K562 (cell line): Measurements from ENCODE around the gene USPL1. TPM values are rescaled to one million over a fixed set of nuclear protein-coding genes. Genes with fewer than 3 reads are reported as not detected.

Experiments
- ATAC-seq: fragments of 200-7000 bp; cut with Tn5 transposase; 3 replicates; pipeline ENCODE4 v1.9.1; 2020; ENCODE audit warnings: moderate library complexity
- BruUV-seq: library from RNA; stranded (reverse); fragments of 400-500 nt; replicated peaks from 2 replicates; lab custom pipeline; 2021; lab: Mats Ljungman, UMichigan
- CTCF ChIA-PET: fragments of 300-600 bp; formaldehyde crosslinking; extraction: SDS; loops from one replicate; lab custom pipeline; 2021; ENCODE audit warnings: low intra/inter-chr PET ratio; lab: Yijun Ruan, JAX
- POLR2A ChIA-PET: fragments of 300-600, 350-650 bp; sonication (Branson Sonifier 250); formaldehyde crosslinking; extraction: SDS; loops from one replicate; lab custom pipeline; 2021; ENCODE audit warnings: antibody characterized with exemption, inconsistent platforms; lab: Yijun Ruan, JAX
- DNase-seq, 4 experiments: peaks; one replicate each; pipeline versions ENCODE4 v3.0.0 to v3.0.0-alpha.2; 2011 to 2018; ENCODE audit warnings: low spot score in 3 of 4, mixed read lengths in 3 of 4; ENCODE audit errors: extremely low read depth in 1 of 4
- FAIRE-seq: peaks from 2 replicates; lab custom pipeline; 2011; peaks lifted over from hg19 to GRCh38; lab: Jason Lieb, UNC
- H2AFZ ChIP-seq: 2 replicates; pipeline ENCODE4 v1.6.0; 2011; ENCODE audit warnings: low read depth, low read length, control low read depth, inconsistent platforms
- H3K27ac ChIP-seq: fragments of 200-600 bp; 3 replicates; pipeline ENCODE4 v1.8.0; 2011; ENCODE audit warnings: low read depth, mild to moderate bottlenecking, control low read depth, inconsistent platforms, low read length, moderate library complexity, mixed read lengths; ENCODE audit errors: extremely low read depth
- H3K27me3 ChIP-seq, 2 experiments: fragments of 300-600 bp in 1 of 2; 2 replicates in 1 of 2; 3 replicates in 1 of 2; pipeline versions ENCODE4 v1.6.0 to v1.8.0; 2011; ENCODE audit warnings: inconsistent platforms in 2 of 2, low read length in 2 of 2, mild to moderate bottlenecking in 1 of 2, mixed read lengths in 1 of 2, moderate library complexity in 1 of 2; ENCODE audit not compliant: control insufficient read depth in 2 of 2, insufficient read depth in 2 of 2
- H3K36me3 ChIP-seq: fragments of 300-600 bp; 3 replicates; pipeline ENCODE4 v1.8.0; 2011; ENCODE audit warnings: mild to moderate bottlenecking, low read length, inconsistent platforms; ENCODE audit not compliant: control insufficient read depth, insufficient read depth
- H3K4me1 ChIP-seq, 2 experiments: fragments of 200-600 bp in 1 of 2; replicated peaks in 1 of 2; 2 replicates in 1 of 2; 3 replicates in 1 of 2; pipeline versions ENCODE4 v1.5.1 to v1.8.0; 2011; ENCODE audit warnings: inconsistent platforms in 2 of 2, low read length in 2 of 2, mild to moderate bottlenecking in 1 of 2, mixed read lengths in 1 of 2, moderate library complexity in 1 of 2; ENCODE audit not compliant: control insufficient read depth in 2 of 2, insufficient read depth in 2 of 2
- H3K4me2 ChIP-seq: 2 replicates; pipeline ENCODE4 v1.6.1; 2011; ENCODE audit warnings: low read length, control low read depth, inconsistent platforms, mixed read lengths; ENCODE audit not compliant: insufficient read depth
- H3K4me3 ChIP-seq: fragments of 200-600 bp; sonication (generic), shearing (Covaris generic); 2 replicates; pipeline ENCODE4 v1.5.1; 2016; ENCODE audit warnings: control low read depth, inconsistent platforms
- H3K79me2 ChIP-seq: fragments of 200-600 bp; 3 replicates; pipeline ENCODE4 v1.8.0; 2011; ENCODE audit warnings: low read length, inconsistent platforms; ENCODE audit not compliant: control insufficient read depth, insufficient read depth
- H3K9ac ChIP-seq, 2 experiments: 2 replicates each; pipeline versions ENCODE4 v1.6.0 to v1.6.1; 2011; ENCODE audit warnings: low read depth in 2 of 2, low read length in 2 of 2, control low read depth in 1 of 2, inconsistent platforms in 1 of 2, mild to moderate bottlenecking in 1 of 2, mixed read lengths in 1 of 2; ENCODE audit not compliant: insufficient read depth in 1 of 2
- H3K9me1 ChIP-seq: one replicate; pipeline ENCODE4 v1.6.0; 2011; ENCODE audit warnings: inconsistent platforms, mild to moderate bottlenecking, low read length, moderate library complexity; ENCODE audit not compliant: control insufficient read depth, insufficient read depth
- H3K9me3 ChIP-seq: replicated peaks from 2 replicates; pipeline ENCODE4 v1.5.1; 2011; ENCODE audit warnings: low read depth, low read length, inconsistent platforms; ENCODE audit not compliant: control insufficient read depth, insufficient read depth
- H4K20me1 ChIP-seq: replicated peaks from 2 replicates; pipeline ENCODE4 v1.6.1; 2011; ENCODE audit warnings: low read length, inconsistent platforms, mixed read lengths; ENCODE audit not compliant: control insufficient read depth, insufficient read depth
- ATF1 ChIP-seq, 2 experiments: fragments of 450-650 bp in 1 of 2; IDR thresholded peaks; 2 replicates each; pipeline ENCODE4 v1.6.1; 2016; ENCODE audit warnings: missing compliant biosample characterization in 1 of 2, missing genetic modification characterization in 1 of 2
- E2F1 ChIP-seq: sonication (generic); formaldehyde crosslinking; IDR thresholded peaks from 2 replicates; pipeline ENCODE4 v1.8.1; 2023; ENCODE audit warnings: mild to moderate bottlenecking, missing genetic modification reagents, moderate library complexity
- MEF2D ChIP-seq: conservative IDR thresholded peaks from 2 replicates; pipeline ENCODE4 v1.6.1; 2016; ENCODE audit warnings: low read depth, missing genetic modification characterization, missing compliant biosample characterization
- MYC ChIP-seq, 2 experiments: fragments of 250-450 bp in 1 of 2; sonication (Bioruptor Pico) in 1 of 2; IDR thresholded peaks; 2 replicates each; pipeline versions ENCODE4 v1.5.1 to v1.6.1; 2012 to 2021; ENCODE audit warnings: low read depth in 2 of 2, borderline replicate concordance in 1 of 2, improper control_type of control experiment in 1 of 2, low read length in 1 of 2, mild to moderate bottlenecking in 1 of 2, moderate library complexity in 1 of 2
- NFATC3 ChIP-seq: fragments of 450-650 bp; IDR thresholded peaks from 2 replicates; pipeline ENCODE4 v1.6.1; 2017; ENCODE audit warnings: mild to moderate bottlenecking
- STAT5A ChIP-seq: IDR thresholded peaks from 2 replicates; pipeline ENCODE4 v1.6.1; 2012; ENCODE audit warnings: low read length, inconsistent platforms, borderline replicate concordance
- THRB ChIP-seq: fragments of 450-650 bp; formaldehyde crosslinking; conservative IDR thresholded peaks from 2 replicates; pipeline ENCODE4 v1.4.0; 2022; ENCODE audit warnings: mild to moderate bottlenecking, missing genetic modification characterization
- WGBS: fragments of 100-300 bp; shearing (Covaris generic); methylation state at CpG from one replicate; pipeline ENCODE4 v1.1.6; 2016; ENCODE audit warnings: low coverage, mixed read lengths; ENCODE audit not compliant: insufficient coverage; ENCODE audit errors: missing lambda C conversion rate; 5-methylcytosine and 5-hydroxymethylcytosine counted together
- in situ Hi-C: fragments of 300-500 bp; cut with MboI; formaldehyde crosslinking; loops from 4 replicates; pipeline ENCODE4 v1.15.0; 2018; ENCODE audit warnings: inconsistent platforms, mixed read lengths
- intact Hi-C: fragments of 100-400 bp; cut with micrococcal nuclease; formaldehyde crosslinking; loops from 2 replicates; pipeline ENCODE4 v1.14.2; 2022
- polyA plus RNA-seq, 8 experiments: library from polyadenylated mRNA; depleted of rRNA in 4 of 8; stranded (reverse) in 5 of 8; unstranded in 3 of 8; fragments of >200 nt; fragmentation: Nextera tagmentation in 2 of 8; fragmentation: Illumina TruSeq in 1 of 8; extraction: Ambion mirVana in 2 of 8; extraction: Trizol in 1 of 8; gene quantifications; 2 replicates each; pipeline versions ENCODE4 v1.2.1 to v1.2.3, GENCODE V29; 2011 to 2014; ENCODE audit warnings: inconsistent platforms in 1 of 8, missing spikeins in 1 of 8
- total RNA-seq, 7 experiments: library from RNA; depleted of rRNA in 6 of 7; stranded (reverse); fragments of >200 nt in 6 of 7; fragmentation: Illumina TruSeq in 2 of 7; extraction: Trizol in 2 of 7; gene quantifications; 2 replicates each; pipeline versions ENCODE4 v1.2.1 to v1.2.3, GENCODE V29; 2011 to 2021; ENCODE audit warnings: low replicate concordance in 1 of 7

USPL1 gene
- total and polyA plus RNA-seq, 9 of the 15 experiments (the other 6 are each of a cell fraction or from before 2014, with no cell fraction given) = 5.5 to 18.0 (median 12.0) TPM

GRCh38 chr13:30623392-30623791, 5.7 kb downstream of the USPL1 start:
- Histone ChIP-seq H3K4me1 (peaks cover 0 to 3% of the 10 kb centered on the region in 2 experiments; a peak in 2 of 5 replicates), H3K9ac (no peak overlapping the region), H3K4me2 (no peak overlapping the region), H3K79me2 (peaks cover 73% of the 10 kb centered on the region), H3K36me3 (peaks cover 46% of the 10 kb centered on the region), H4K20me1 (no peaks in the 10 kb centered on the region; the same call in 1 of the 2 replicates), H2AFZ (no peak overlapping the region), H3K4me3 (no peak overlapping the region), H3K9me1 (no peaks in the 10 kb centered on the region), H3K9me3 (no peaks in the 10 kb centered on the region), H3K27ac (no peak overlapping the region), H3K27me3 (no peaks in the 10 kb centered on the region)
- ChIA-PET CTCF (no interaction called here), POLR2A (no interaction called here)
- FAIRE-seq (no peak), ATAC-seq (no peak), DNase-seq (no peak)
- TF ChIP-seq ATF1 (CRISPR knock-in tag; IDR thresholded peaks at IDR 0.05) (no peak), ATF1 (tag; IDR thresholded peaks at IDR 0.05) (no peak), NFATC3 (no peak)
- BruUV-seq = no TSS peak
- in situ Hi-C loops = no loop called here
- intact Hi-C loops = no loop called here
- WGBS = 75% methylated on average over 5 of the region's 5 CpGs

- H2AFZ ChIP-seq = no peak overlapping the region
- peaks cover 57% of the 10 kb centered on the region for H3K36me3 ChIP-seq
- no peak overlapping the region for H3K27ac ChIP-seq
- intact Hi-C loops (no loop called here), in situ Hi-C loops (no loop called here)
- no peaks in the 10 kb centered on the region for H4K20me1 ChIP-seq
- H3K4me2 ChIP-seq = no peak overlapping the region
- H3K79me2 ChIP-seq = peaks cover 71% of the 10 kb centered on the region
- POLR2A ChIA-PET = interaction anchor here (0.7 to 1.2 kb wide), 2 partner anchors 9 to 29 kb away, joined by 3 read pairs; no protein-coding TSS in a partner anchor
- no peak overlapping the region for H3K9ac ChIP-seq
- CTCF ChIA-PET = no interaction called here
- H3K27me3 ChIP-seq = no peaks in the 10 kb centered on the region
- 92% methylated on average over 1 of the region's 1 CpG for WGBS
- H3K4me1 ChIP-seq = peaks cover 0 to 3% of the 10 kb centered on the region in 2 experiments; a peak in 2 of 5 replicates
- no peak for ATAC-seq
- H3K4me3 ChIP-seq = no peak overlapping the region
- no TSS peak for BruUV-seq
- H3K9me3 ChIP-seq = no peaks in the 10 kb centered on the region
- FAIRE-seq = no peak
- H3K9me1 ChIP-seq = no peaks in the 10 kb centered on the region
- DNase-seq = no peak
- TF ChIP-seq THRB (CRISPR knock-in tag) = no peak
- no peak for TF ChIP-seq MYC (IDR thresholded peaks at IDR 0.05; ENCODE audit: low read depth, low read length)
- TF ChIP-seq MYC (CRISPR knock-in tag; IDR thresholded peaks at IDR 0.05; ENCODE audit: borderline replicate concordance, low read depth) = no peak
- no peak for TF ChIP-seq MEF2D
- TF ChIP-seq E2F1 (CRISPR knock-in tag) = no peak
- no peak for TF ChIP-seq STAT5A
Measured at GRCh38 chr13:30624630-30625029, 6.9 kb downstream of the USPL1 start.
